GM12878 (cell line): Measurements from ENCODE around the gene SIL1. TPM values are rescaled to one million over a fixed set of nuclear protein-coding genes. Genes with fewer than 3 reads are reported as not detected.

Experiments
- ATAC-seq: fragments of 200-7000 bp; cut with Tn5 transposase; 3 replicates; pipeline ENCODE4 v1.9.1; 2020; ENCODE audit warnings: mild to moderate bottlenecking, moderate library complexity
- BruUV-seq: library from RNA; stranded (reverse); fragments of 400-500 nt; replicated peaks from 2 replicates; lab custom pipeline; 2021; lab: Mats Ljungman, UMichigan
- CTCF ChIA-PET: fragments of 300-600 bp; sonication (Branson Sonifier 250); formaldehyde crosslinking; extraction: SDS; loops from one replicate; lab custom pipeline; 2021; ENCODE audit warnings: inconsistent platforms; lab: Yijun Ruan, JAX
- POLR2A ChIA-PET: fragments of 350-600 bp; formaldehyde crosslinking; extraction: SDS; loops from one replicate; lab custom pipeline; 2021; ENCODE audit warnings: inconsistent platforms; lab: Charles Lee
- RAD21 ChIA-PET: fragments of 300-600 bp; sonication (Branson Sonifier 250); formaldehyde crosslinking; loops from one replicate; lab custom pipeline; 2023; ENCODE audit warnings: antibody characterized with exemption; ENCODE audit not compliant: unreplicated experiment; lab: Charles Lee
- SMC1A ChIA-PET: fragments of 300-600 bp; sonication (Branson Sonifier 250); formaldehyde crosslinking; loops from one replicate; lab custom pipeline; 2023; ENCODE audit not compliant: unreplicated experiment, uncharacterized antibody; lab: Charles Lee
- DNase-seq: peaks from one replicate; pipeline ENCODE4 v3.0.0-alpha.2; 2011; ENCODE audit warnings: low read depth, low spot score
- FAIRE-seq: peaks from 3 replicates; lab custom pipeline; 2011; peaks lifted over from hg19 to GRCh38; lab: Jason Lieb, UNC
- H2AFZ ChIP-seq: 2 replicates; pipeline ENCODE4 v1.6.0; 2011; ENCODE audit warnings: low read depth, low read length, control low read depth; ENCODE audit not compliant: control insufficient read depth
- H3K27ac ChIP-seq: 2 replicates; pipeline ENCODE4 v1.5.1; 2011; ENCODE audit warnings: control low read depth; ENCODE audit not compliant: control insufficient read depth, insufficient read depth
- H3K27me3 ChIP-seq, 2 experiments: replicated peaks in 1 of 2; 2 replicates each; pipeline versions ENCODE4 v1.6.0 to v1.6.1; 2011; ENCODE audit warnings: low read length in 1 of 2; ENCODE audit not compliant: control insufficient read depth in 2 of 2, insufficient read depth in 2 of 2
- H3K36me3 ChIP-seq, 2 experiments: 2 replicates each; pipeline ENCODE4 v1.5.1; 2011; ENCODE audit warnings: low read length in 1 of 2; ENCODE audit not compliant: control insufficient read depth in 2 of 2, insufficient read depth in 2 of 2
- H3K4me1 ChIP-seq: 2 replicates; pipeline ENCODE4 v1.6.1; 2011; ENCODE audit warnings: mild to moderate bottlenecking, low read length, moderate library complexity, mixed read lengths; ENCODE audit not compliant: control insufficient read depth, insufficient read depth
- H3K4me2 ChIP-seq: 2 replicates; pipeline ENCODE4 v1.6.0; 2011; ENCODE audit warnings: control low read depth; ENCODE audit not compliant: control insufficient read depth, insufficient read depth
- H3K4me3 ChIP-seq: fragments of 200-600 bp; sonication (generic); 2 replicates; pipeline ENCODE4 v1.5.1; 2016
- H3K79me2 ChIP-seq: 2 replicates; pipeline ENCODE4 v1.6.0; 2011; ENCODE audit warnings: low read length; ENCODE audit not compliant: control insufficient read depth, insufficient read depth
- H3K9ac ChIP-seq: 2 replicates; pipeline ENCODE4 v1.8.0; 2011; ENCODE audit warnings: low read length, control low read depth, mixed read lengths; ENCODE audit not compliant: control insufficient read depth, insufficient read depth
- H3K9me3 ChIP-seq: replicated peaks from 3 replicates; pipeline ENCODE4 v1.5.1; 2011; ENCODE audit warnings: mild to moderate bottlenecking, low read length; ENCODE audit not compliant: control insufficient read depth, insufficient read depth
- H4K20me1 ChIP-seq: 2 replicates; pipeline ENCODE4 v1.6.0; 2011; ENCODE audit not compliant: control insufficient read depth, insufficient read depth
- BCL11A ChIP-seq: IDR thresholded peaks from 2 replicates; pipeline ENCODE4 v1.6.1; 2011; ENCODE audit warnings: low read depth, low read length
- GATAD2B ChIP-seq: fragments of 450-650 bp; conservative IDR thresholded peaks from 2 replicates; pipeline ENCODE4 v1.6.1; 2017; ENCODE audit warnings: low read depth, mild to moderate bottlenecking, moderate library complexity
- HCFC1 ChIP-seq: fragments of 150-350 bp; IDR thresholded peaks from 2 replicates; pipeline ENCODE4 v1.6.1; 2014; ENCODE audit warnings: low read length
- IRF4 ChIP-seq: IDR thresholded peaks from 2 replicates; pipeline ENCODE4 v1.6.1; 2011; ENCODE audit warnings: low read depth, low read length
- MTA2 ChIP-seq: fragments of 450-650 bp; IDR thresholded peaks from 2 replicates; pipeline ENCODE4 v1.6.1; 2016; ENCODE audit warnings: low read depth, mild to moderate bottlenecking, moderate library complexity
- MXI1 ChIP-seq: fragments of 150-350 bp; IDR thresholded peaks from 2 replicates; pipeline ENCODE4 v1.6.1; 2011; ENCODE audit warnings: low read depth, mild to moderate bottlenecking, inconsistent platforms, low read length, improper control_type of control experiment
- POLR2AphosphoS5 ChIP-seq: IDR thresholded peaks from 2 replicates; pipeline ENCODE4 v1.6.1; 2011; ENCODE audit warnings: mild to moderate bottlenecking, low read length, inconsistent platforms
- POU2F2 ChIP-seq: IDR thresholded peaks from 3 replicates; pipeline ENCODE4 v1.6.1; 2011; ENCODE audit warnings: low read depth, mild to moderate bottlenecking, low read length, borderline replicate concordance
- SMC3 ChIP-seq: IDR thresholded peaks from 2 replicates; pipeline ENCODE4 v1.6.1; 2011; ENCODE audit warnings: low read length, improper control_type of control experiment, borderline replicate concordance
- ZSCAN29 ChIP-seq: fragments of 450-650 bp; IDR thresholded peaks from 2 replicates; pipeline ENCODE4 v1.6.1; 2017; ENCODE audit warnings: mild to moderate bottlenecking, moderate library complexity
- ZZZ3 ChIP-seq: IDR thresholded peaks from 2 replicates; pipeline ENCODE4 v1.6.1; 2011; ENCODE audit warnings: low read depth; ENCODE audit not compliant: control insufficient read depth, insufficient read length
- WGBS: methylation state at CpG from one replicate; pipeline ENCODE4 v1.1.6; 2016; ENCODE audit warnings: low lambda C conversion rate; ENCODE audit not compliant: insufficient replicate concordance, insufficient coverage; ENCODE audit errors: missing lambda C conversion rate; 5-methylcytosine and 5-hydroxymethylcytosine counted together
- in situ Hi-C: fragments of 300-500 bp; cut with MboI; formaldehyde crosslinking; loops from 9 replicates; pipeline ENCODE4 v1.14.3; 2018; ENCODE audit warnings: mixed read lengths
- intact Hi-C: fragments of 100-400 bp; cut with micrococcal nuclease; formaldehyde crosslinking; loops from one replicate; pipeline ENCODE4 v1.14.2; 2022; ENCODE audit not compliant: unreplicated experiment
- polyA plus RNA-seq, 11 experiments: library from polyadenylated mRNA; depleted of rRNA in 4 of 11; unstranded in 6 of 11; stranded (reverse) in 5 of 11; fragments of >200 nt; fragmentation: Nextera tagmentation in 4 of 11; fragmentation: Illumina TruSeq in 1 of 11; extraction: Ambion mirVana in 4 of 11; extraction: Trizol in 1 of 11; gene quantifications; 1 replicate in 1 of 11; 2 replicates in 10 of 11; pipeline versions ENCODE4 v1.2.1 to v1.2.3, GENCODE V29; 2011 to 2016; ENCODE audit warnings: inconsistent platforms in 2 of 11, missing spikeins in 2 of 11, low read depth in 1 of 11
- total RNA-seq, 4 experiments: library from RNA; depleted of rRNA in 3 of 4; stranded (reverse); fragments of >200 nt in 3 of 4; fragmentation: Illumina TruSeq in 1 of 4; extraction: Trizol in 1 of 4; gene quantifications; 2 replicates each; pipeline versions ENCODE4 v1.2.1 to v1.2.3, GENCODE V29; 2013 to 2021
- TF ChIP-seq, protein P1 (sequence below): IDR thresholded peaks from 2 replicates; pipeline ENCODE4 v1.6.1; 2012; ENCODE audit warnings: low read depth, low read length, improper control_type of control experiment
- TF ChIP-seq, protein P2 (sequence below): fragments of 450-650 bp; IDR thresholded peaks from 2 replicates; pipeline ENCODE4 v1.6.1; 2017; ENCODE audit warnings: mild to moderate bottlenecking, moderate library complexity

The SIL1 gene
- total and polyA plus RNA-seq, 10 of the 15 experiments (the other 5 are each of a cell fraction or from before 2014, with no cell fraction given), result 4.1 to 49.8 (median 29.4) TPM

DNA sequence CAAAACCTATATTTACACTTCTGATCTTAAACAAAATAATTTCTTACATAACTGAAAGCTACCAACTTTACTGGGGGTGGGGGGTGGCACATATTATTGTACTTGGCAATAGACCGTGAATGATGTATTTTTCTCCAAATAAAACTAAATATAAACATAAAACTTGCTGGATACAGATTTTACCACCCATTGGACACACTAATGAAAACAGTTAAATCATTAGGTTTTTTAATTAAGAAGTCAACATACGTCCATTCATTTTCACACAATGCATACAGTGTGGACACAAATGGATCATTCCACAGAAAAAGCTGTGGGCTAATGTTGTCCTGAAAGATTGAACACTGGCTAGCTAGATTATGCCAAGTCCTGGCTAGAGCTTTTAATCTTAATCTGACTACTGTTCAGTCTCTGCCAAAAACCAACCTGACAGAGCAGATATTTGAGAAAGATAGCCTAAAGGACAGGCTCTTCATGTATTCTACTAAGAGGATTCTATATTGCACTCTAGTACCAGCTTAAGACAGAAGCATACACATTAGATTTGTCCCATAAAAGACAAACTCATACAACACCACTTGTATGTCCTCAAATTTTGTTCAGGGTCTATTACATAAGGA, 118.1 kb downstream of the SIL1 start:
- no peak overlapping the region for H3K4me3 ChIP-seq

More for the DNA sequence above, 118.1 kb downstream of the SIL1 start:
- intact Hi-C loops, result no loop called here
- Histone ChIP-seq H3K27ac (no peak overlapping the region), H3K79me2 (no peaks in the 10 kb centered on the region), H3K27me3 (no peaks in the 10 kb centered on the region), H3K9ac (no peak overlapping the region), H4K20me1 (no peaks in the 10 kb centered on the region), H2AFZ (no peak overlapping the region), H3K9me3 (no peaks in the 10 kb centered on the region), H3K4me1 (peaks cover 8% of the 10 kb centered on the region), H3K4me2 (no peak overlapping the region), H3K36me3 (no peaks in the 10 kb centered on the region)
- BruUV-seq, result no TSS peak
- CTCF ChIA-PET, result interaction anchor here (0.6 to 1.8 kb wide), 6 partner anchors 10 to 172 kb away, joined by 3 to 8 read pairs (median 3); no protein-coding TSS in a partner anchor
- no peak for TF ChIP-seq MXI1
- no peak for TF ChIP-seq IRF4
- no peak for TF ChIP-seq POLR2AphosphoS5
- no peak for TF ChIP-seq ZSCAN29
- TF ChIP-seq POU2F2, result no peak
- TF ChIP-seq, protein P1, sequence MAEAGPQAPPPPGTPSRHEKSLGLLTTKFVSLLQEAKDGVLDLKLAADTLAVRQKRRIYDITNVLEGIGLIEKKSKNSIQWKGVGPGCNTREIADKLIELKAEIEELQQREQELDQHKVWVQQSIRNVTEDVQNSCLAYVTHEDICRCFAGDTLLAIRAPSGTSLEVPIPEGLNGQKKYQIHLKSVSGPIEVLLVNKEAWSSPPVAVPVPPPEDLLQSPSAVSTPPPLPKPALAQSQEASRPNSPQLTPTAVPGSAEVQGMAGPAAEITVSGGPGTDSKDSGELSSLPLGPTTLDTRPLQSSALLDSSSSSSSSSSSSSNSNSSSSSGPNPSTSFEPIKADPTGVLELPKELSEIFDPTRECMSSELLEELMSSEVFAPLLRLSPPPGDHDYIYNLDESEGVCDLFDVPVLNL, result no peak
- no peak for TF ChIP-seq SMC3
- TF ChIP-seq GATAD2B, result no peak
- TF ChIP-seq HCFC1, result no peak
- TF ChIP-seq MTA2, result no peak
- TF ChIP-seq ZZZ3, result no peak
- TF ChIP-seq BCL11A, result no peak
- TF ChIP-seq, protein P2, sequence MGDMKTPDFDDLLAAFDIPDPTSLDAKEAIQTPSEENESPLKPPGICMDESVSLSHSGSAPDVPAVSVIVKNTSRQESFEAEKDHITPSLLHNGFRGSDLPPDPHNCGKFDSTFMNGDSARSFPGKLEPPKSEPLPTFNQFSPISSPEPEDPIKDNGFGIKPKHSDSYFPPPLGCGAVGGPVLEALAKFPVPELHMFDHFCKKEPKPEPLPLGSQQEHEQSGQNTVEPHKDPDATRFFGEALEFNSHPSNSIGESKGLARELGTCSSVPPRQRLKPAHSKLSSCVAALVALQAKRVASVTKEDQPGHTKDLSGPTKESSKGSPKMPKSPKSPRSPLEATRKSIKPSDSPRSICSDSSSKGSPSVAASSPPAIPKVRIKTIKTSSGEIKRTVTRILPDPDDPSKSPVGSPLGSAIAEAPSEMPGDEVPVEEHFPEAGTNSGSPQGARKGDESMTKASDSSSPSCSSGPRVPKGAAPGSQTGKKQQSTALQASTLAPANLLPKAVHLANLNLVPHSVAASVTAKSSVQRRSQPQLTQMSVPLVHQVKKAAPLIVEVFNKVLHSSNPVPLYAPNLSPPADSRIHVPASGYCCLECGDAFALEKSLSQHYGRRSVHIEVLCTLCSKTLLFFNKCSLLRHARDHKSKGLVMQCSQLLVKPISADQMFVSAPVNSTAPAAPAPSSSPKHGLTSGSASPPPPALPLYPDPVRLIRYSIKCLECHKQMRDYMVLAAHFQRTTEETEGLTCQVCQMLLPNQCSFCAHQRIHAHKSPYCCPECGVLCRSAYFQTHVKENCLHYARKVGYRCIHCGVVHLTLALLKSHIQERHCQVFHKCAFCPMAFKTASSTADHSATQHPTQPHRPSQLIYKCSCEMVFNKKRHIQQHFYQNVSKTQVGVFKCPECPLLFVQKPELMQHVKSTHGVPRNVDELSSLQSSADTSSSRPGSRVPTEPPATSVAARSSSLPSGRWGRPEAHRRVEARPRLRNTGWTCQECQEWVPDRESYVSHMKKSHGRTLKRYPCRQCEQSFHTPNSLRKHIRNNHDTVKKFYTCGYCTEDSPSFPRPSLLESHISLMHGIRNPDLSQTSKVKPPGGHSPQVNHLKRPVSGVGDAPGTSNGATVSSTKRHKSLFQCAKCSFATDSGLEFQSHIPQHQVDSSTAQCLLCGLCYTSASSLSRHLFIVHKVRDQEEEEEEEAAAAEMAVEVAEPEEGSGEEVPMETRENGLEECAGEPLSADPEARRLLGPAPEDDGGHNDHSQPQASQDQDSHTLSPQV, result no peak
- FAIRE-seq (no peak), DNase-seq (no peak), ATAC-seq (no peak)
- SMC1A ChIA-PET, result interaction anchor here (1.0 to 1.8 kb wide), 7 partner anchors 10 to 254 kb away, joined by 3 to 6 read pairs (median 3); no protein-coding TSS in a partner anchor
- RAD21 ChIA-PET, result interaction anchor here (0.6 to 0.8 kb wide), 3 partner anchors 9 to 165 kb away, joined by 3 to 4 read pairs (median 3); no protein-coding TSS in a partner anchor
- POLR2A ChIA-PET, result interaction anchor here (0.6 to 1.2 kb wide), 2 partner anchors 21 to 1235 kb away, joined by 3 to 4 read pairs; no protein-coding TSS in a partner anchor
- 100% methylated on average over 2 of the region's 2 CpGs for WGBS
- in situ Hi-C loops, result no loop called here
